K562 (cell line): ENCODE results near the gene COMMD4. TPM values are rescaled to one million over a fixed set of nuclear protein-coding genes. Genes with fewer than 3 reads are reported as not detected.
A peak's percentile ranks its signal among the peaks of the same experiment; 100 is the strongest.

Experiments used
- CXXC5 ChIP-seq: fragments of 250-450 bp; sonication (Bioruptor Pico); IDR thresholded peaks from 2 replicates; pipeline ENCODE4 v1.8.0; 2022; ENCODE audit warnings: inconsistent platforms, mild to moderate bottlenecking, moderate library complexity
- FOXK1 ChIP-seq: sonication (generic); formaldehyde crosslinking; IDR thresholded peaks from 2 replicates; pipeline ENCODE4 v1.8.0; 2022; ENCODE audit warnings: missing genetic modification reagents, mild to moderate bottlenecking, borderline replicate concordance
- NFIC ChIP-seq: fragments of 450-650 bp; IDR thresholded peaks from 2 replicates; pipeline ENCODE4 v1.6.1; 2017; ENCODE audit warnings: mild to moderate bottlenecking, inconsistent platforms
- RBM15 ChIP-seq: fragments of 200-400 bp; formaldehyde crosslinking; IDR thresholded peaks from 2 replicates; pipeline ENCODE4 v1.6.1; 2018; ENCODE audit warnings: mild to moderate bottlenecking, low read length, moderate library complexity; ENCODE audit not compliant: insufficient read depth
- RFX1 ChIP-seq: fragments of 450-650 bp; IDR thresholded peaks from 2 replicates; pipeline ENCODE4 v1.6.1; 2016; ENCODE audit warnings: mild to moderate bottlenecking, moderate library complexity
- SMARCC2 ChIP-seq: fragments of 450-650 bp; IDR thresholded peaks from 2 replicates; pipeline ENCODE4 v1.6.1; 2017; ENCODE audit warnings: antibody characterized with exemption, moderate library complexity, mild to moderate bottlenecking, low read depth
- TEAD4 ChIP-seq, 2 experiments: sonication (generic) in 1 of 2; formaldehyde crosslinking in 1 of 2; IDR thresholded peaks; 2 replicates each; pipeline versions ENCODE4 v1.6.1 to v1.8.0; 2012 to 2022; ENCODE audit warnings: borderline replicate concordance in 1 of 2, inconsistent platforms in 1 of 2, low read length in 1 of 2, mild to moderate bottlenecking in 1 of 2, missing genetic modification reagents in 1 of 2
- ZNF165 ChIP-seq: fragments of 250-450 bp; sonication (Bioruptor Pico); IDR thresholded peaks from 2 replicates; pipeline ENCODE4 v1.4.0; 2020; ENCODE audit warnings: borderline replicate concordance
- ZNF23 ChIP-seq: fragments of 250-450 bp; sonication (Bioruptor Pico); IDR thresholded peaks from 2 replicates; pipeline ENCODE4 v1.4.0; 2020; ENCODE audit warnings: mild to moderate bottlenecking
- ZNF507 ChIP-seq: conservative IDR thresholded peaks from 2 replicates; pipeline ENCODE4 v1.6.1; 2017; ENCODE audit warnings: missing genetic modification characterization, missing compliant biosample characterization
- ZNF778 ChIP-seq: fragments of 450-650 bp; formaldehyde crosslinking; IDR thresholded peaks from 2 replicates; pipeline ENCODE4 v1.4.0; 2020; ENCODE audit warnings: mild to moderate bottlenecking, moderate library complexity
- polyA plus RNA-seq, 8 experiments: library from polyadenylated mRNA; depleted of rRNA in 4 of 8; stranded (reverse) in 5 of 8; unstranded in 3 of 8; fragments of >200 nt; fragmentation: Nextera tagmentation in 2 of 8; fragmentation: Illumina TruSeq in 1 of 8; extraction: Ambion mirVana in 2 of 8; extraction: Trizol in 1 of 8; gene quantifications; 2 replicates each; pipeline versions ENCODE4 v1.2.1 to v1.2.3, GENCODE V29; 2011 to 2014; ENCODE audit warnings: inconsistent platforms in 1 of 8, missing spikeins in 1 of 8
- total RNA-seq, 7 experiments: library from RNA; depleted of rRNA in 6 of 7; stranded (reverse); fragments of >200 nt in 6 of 7; fragmentation: Illumina TruSeq in 2 of 7; extraction: Trizol in 2 of 7; gene quantifications; 2 replicates each; pipeline versions ENCODE4 v1.2.1 to v1.2.3, GENCODE V29; 2011 to 2021; ENCODE audit warnings: low replicate concordance in 1 of 7
- TF ChIP-seq, protein P1 (sequence below): fragments of 450-650 bp; formaldehyde crosslinking; conservative IDR thresholded peaks from 2 replicates; pipeline ENCODE4 v1.4.0; 2022; ENCODE audit warnings: mild to moderate bottlenecking, missing genetic modification characterization
- TF ChIP-seq, protein P2 (sequence below): fragments of 250-450 bp; sonication (Bioruptor Pico); IDR thresholded peaks from 2 replicates; pipeline ENCODE4 v1.8.0; 2021; ENCODE audit warnings: moderate library complexity, mild to moderate bottlenecking, inconsistent platforms
- TF ChIP-seq, protein P3 (sequence below): fragments of 250-450 bp; sonication (Bioruptor Pico); IDR thresholded peaks from 2 replicates; pipeline ENCODE4 v1.4.0; 2020
- TF ChIP-seq, protein P4 (sequence below): fragments of 150-350 bp; IDR thresholded peaks from 2 replicates; pipeline ENCODE4 v1.6.1; 2014; ENCODE audit warnings: low read depth, mild to moderate bottlenecking, low read length, borderline replicate concordance
- TF ChIP-seq, protein P5 (sequence below): fragments of 450-650 bp; IDR thresholded peaks from 2 replicates; pipeline ENCODE4 v1.6.1; 2014; ENCODE audit warnings: low read depth, mild to moderate bottlenecking, moderate library complexity, borderline replicate concordance
- TF ChIP-seq, protein P6 (sequence below): sonication (generic); formaldehyde crosslinking; IDR thresholded peaks from 2 replicates; pipeline ENCODE4 v1.8.1; 2023; ENCODE audit warnings: mild to moderate bottlenecking, missing genetic modification reagents

The COMMD4 gene
- total and polyA plus RNA-seq, 9 of the 15 experiments (the other 6 are each of a cell fraction or from before 2014, with no cell fraction given): 20.4 to 140 (median 63.9) TPM

DNA sequence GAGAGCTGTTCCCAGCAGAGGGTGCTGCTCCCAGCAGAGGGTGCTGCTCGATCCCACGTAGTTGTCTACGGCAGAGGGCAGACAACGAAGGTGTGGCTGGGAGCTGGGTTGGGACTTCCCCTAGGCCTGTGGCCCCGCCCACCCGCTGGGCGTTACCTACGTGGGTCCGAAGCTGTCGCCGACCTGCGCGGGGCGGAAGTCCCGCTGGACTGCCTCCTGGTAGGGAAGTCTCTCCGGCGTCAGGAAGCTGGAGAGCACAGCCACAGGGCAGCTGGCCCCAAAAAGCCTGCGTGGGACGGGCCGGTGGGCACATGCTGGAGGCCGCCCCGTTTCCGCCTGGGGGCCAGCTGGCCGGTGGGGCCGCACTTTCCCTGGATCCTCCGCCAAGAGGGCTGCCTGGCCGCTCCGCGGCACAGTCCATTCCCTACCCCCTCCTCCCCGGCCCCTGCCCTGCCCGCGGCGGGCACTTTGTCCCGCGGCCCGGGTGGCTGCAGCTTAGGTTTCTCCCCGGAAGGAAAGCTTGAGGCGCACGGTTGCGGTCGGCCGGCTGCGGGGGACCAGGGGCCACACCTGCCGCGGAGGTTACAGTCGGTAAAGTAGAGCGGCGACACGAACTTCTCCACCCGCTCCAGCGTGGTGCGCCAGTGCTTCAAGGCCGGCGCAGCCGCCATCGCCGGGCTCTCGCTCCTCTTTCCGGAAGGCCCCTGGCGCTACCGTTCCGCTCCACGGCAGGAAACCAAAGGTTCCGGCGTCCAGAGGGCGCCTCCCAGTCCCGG, 32.2 kb downstream of the COMMD4 start, which contains the start of gene MAN2C1 (continued):
- TF ChIP-seq, protein P1, sequence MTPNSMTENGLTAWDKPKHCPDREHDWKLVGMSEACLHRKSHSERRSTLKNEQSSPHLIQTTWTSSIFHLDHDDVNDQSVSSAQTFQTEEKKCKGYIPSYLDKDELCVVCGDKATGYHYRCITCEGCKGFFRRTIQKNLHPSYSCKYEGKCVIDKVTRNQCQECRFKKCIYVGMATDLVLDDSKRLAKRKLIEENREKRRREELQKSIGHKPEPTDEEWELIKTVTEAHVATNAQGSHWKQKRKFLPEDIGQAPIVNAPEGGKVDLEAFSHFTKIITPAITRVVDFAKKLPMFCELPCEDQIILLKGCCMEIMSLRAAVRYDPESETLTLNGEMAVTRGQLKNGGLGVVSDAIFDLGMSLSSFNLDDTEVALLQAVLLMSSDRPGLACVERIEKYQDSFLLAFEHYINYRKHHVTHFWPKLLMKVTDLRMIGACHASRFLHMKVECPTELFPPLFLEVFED (CRISPR knock-in tag): 0 out of 2 replicates have a peak, but pooled peaks have one; percentile 18
- TF ChIP-seq RBM15 (no peak), TEAD4 (IDR thresholded peaks at IDR 0.05; ENCODE audit: low read length) (peak; percentile 41; the same call in 1 of the 2 replicates), TEAD4 (CRISPR knock-in tag; IDR thresholded peaks at IDR 0.05; ENCODE audit: borderline replicate concordance) (no peak), ZNF23 (CRISPR knock-in tag) (no peak), ZNF778 (CRISPR knock-in tag) (no peak), CXXC5 (CRISPR knock-in tag) (peak; percentile 83), FOXK1 (CRISPR knock-in tag) (no peak), SMARCC2 (no peak), NFIC (peak; percentile 61), RFX1 (no peak), ZNF165 (CRISPR knock-in tag) (no peak), ZNF507 (tag) (no peak)
- TF ChIP-seq, protein P2, sequence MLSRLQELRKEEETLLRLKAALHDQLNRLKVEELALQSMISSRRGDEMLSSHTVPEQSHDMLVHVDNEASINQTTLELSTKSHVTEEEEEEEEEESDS: no peak
- TF ChIP-seq, protein P3, sequence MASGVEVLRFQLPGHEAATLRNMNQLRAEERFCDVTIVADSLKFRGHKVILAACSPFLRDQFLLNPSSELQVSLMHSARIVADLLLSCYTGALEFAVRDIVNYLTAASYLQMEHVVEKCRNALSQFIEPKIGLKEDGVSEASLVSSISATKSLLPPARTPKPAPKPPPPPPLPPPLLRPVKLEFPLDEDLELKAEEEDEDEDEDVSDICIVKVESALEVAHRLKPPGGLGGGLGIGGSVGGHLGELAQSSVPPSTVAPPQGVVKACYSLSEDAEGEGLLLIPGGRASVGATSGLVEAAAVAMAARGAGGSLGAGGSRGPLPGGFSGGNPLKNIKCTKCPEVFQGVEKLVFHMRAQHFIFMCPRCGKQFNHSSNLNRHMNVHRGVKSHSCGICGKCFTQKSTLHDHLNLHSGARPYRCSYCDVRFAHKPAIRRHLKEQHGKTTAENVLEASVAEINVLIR (CRISPR knock-in tag): no peak
- TF ChIP-seq, protein P4, sequence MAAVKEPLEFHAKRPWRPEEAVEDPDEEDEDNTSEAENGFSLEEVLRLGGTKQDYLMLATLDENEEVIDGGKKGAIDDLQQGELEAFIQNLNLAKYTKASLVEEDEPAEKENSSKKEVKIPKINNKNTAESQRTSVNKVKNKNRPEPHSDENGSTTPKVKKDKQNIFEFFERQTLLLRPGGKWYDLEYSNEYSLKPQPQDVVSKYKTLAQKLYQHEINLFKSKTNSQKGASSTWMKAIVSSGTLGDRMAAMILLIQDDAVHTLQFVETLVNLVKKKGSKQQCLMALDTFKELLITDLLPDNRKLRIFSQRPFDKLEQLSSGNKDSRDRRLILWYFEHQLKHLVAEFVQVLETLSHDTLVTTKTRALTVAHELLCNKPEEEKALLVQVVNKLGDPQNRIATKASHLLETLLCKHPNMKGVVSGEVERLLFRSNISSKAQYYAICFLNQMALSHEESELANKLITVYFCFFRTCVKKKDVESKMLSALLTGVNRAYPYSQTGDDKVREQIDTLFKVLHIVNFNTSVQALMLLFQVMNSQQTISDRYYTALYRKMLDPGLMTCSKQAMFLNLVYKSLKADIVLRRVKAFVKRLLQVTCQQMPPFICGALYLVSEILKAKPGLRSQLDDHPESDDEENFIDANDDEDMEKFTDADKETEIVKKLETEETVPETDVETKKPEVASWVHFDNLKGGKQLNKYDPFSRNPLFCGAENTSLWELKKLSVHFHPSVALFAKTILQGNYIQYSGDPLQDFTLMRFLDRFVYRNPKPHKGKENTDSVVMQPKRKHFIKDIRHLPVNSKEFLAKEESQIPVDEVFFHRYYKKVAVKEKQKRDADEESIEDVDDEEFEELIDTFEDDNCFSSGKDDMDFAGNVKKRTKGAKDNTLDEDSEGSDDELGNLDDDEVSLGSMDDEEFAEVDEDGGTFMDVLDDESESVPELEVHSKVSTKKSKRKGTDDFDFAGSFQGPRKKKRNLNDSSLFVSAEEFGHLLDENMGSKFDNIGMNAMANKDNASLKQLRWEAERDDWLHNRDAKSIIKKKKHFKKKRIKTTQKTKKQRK: no peak
- TF ChIP-seq, protein P5, sequence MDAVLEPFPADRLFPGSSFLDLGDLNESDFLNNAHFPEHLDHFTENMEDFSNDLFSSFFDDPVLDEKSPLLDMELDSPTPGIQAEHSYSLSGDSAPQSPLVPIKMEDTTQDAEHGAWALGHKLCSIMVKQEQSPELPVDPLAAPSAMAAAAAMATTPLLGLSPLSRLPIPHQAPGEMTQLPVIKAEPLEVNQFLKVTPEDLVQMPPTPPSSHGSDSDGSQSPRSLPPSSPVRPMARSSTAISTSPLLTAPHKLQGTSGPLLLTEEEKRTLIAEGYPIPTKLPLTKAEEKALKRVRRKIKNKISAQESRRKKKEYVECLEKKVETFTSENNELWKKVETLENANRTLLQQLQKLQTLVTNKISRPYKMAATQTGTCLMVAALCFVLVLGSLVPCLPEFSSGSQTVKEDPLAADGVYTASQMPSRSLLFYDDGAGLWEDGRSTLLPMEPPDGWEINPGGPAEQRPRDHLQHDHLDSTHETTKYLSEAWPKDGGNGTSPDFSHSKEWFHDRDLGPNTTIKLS: peak; percentile 59
- TF ChIP-seq, protein P6, sequence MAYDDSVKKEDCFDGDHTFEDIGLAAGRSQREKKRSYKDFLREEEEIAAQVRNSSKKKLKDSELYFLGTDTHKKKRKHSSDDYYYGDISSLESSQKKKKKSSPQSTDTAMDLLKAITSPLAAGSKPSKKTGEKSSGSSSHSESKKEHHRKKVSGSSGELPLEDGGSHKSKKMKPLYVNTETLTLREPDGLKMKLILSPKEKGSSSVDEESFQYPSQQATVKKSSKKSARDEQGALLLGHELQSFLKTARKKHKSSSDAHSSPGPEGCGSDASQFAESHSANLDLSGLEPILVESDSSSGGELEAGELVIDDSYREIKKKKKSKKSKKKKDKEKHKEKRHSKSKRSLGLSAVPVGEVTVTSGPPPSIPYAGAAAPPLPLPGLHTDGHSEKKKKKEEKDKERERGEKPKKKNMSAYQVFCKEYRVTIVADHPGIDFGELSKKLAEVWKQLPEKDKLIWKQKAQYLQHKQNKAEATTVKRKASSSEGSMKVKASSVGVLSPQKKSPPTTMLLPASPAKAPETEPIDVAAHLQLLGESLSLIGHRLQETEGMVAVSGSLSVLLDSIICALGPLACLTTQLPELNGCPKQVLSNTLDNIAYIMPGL (CRISPR knock-in tag): peak; percentile 47; the same call in 1 of the 2 replicates
